Activated CD4-positive, CD25-positive, alpha-beta regulatory T cell treated with anti-CD3 and anti-CD28 coated beads, Interleukin-2, amount 50 U/mL, for 24 hours (primary cell): Measurements from ENCODE around the gene ACTN4.

Source experiments
- ATAC-seq, 2 donors: fragments of 150-1000 bp; cut with Tn5 transposase; one replicate each; pipeline ENCODE4 v1.10.0; 2021; ENCODE audit warnings: mild to moderate bottlenecking in 1 of 2, moderate library complexity in 1 of 2

Gene ACTN4

GRCh38 chr19:38679839-38680238 lies 32.4 kb downstream of the ACTN4 start:
- ATAC-seq, result no peak

GRCh38 chr19:38682195-38682867 lies 34.9 kb downstream of the ACTN4 start:
- ATAC-seq, result no peak

- ATAC-seq, result no peak
Measured at GRCh38 chr19:38682872-38683392, 35.5 kb downstream of the ACTN4 start.

GRCh38 chr19:38683393-38684077 lies 36.1 kb downstream of the ACTN4 start:
- ATAC-seq, result peak; percentile 71 to 74

DNA sequence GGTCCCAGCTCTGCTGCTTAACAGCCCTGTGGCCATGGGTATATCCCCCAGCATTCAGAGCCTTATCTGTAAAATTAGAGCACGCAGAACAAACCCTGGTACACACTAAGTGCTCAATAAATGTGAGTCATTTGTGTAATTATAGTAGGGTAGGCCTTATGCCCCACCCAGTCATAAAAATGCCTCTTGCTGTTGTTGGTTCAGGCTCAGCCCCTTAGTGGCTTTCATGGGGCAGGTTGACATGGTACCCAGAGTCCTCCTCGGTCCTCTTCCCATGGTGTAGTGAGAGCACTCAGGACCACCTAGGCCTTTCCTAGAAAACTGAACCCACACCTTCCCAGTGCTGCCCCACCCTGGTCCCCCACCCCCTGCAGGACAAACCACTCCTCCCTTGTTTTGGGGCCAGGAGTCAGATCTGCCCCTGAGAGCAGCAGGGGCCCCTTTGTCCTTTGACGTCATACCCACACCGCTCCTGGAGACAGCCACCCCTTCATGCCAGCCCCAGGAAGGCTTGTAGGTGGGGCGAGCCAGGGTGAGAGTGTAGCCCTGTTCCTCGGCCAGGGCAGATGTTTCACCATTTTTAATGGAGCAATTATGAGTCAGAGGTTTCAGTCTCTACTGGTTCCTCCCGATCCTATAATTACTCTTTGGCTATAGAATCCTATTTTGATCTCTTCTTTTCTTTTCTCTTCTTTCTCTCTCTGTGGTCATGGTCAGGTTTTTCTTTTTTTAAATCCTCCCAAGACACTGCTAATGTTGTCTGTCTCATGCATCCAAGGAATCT lies 36.8 kb downstream of the ACTN4 start:
- ATAC-seq, result peak; percentile 60 to 64

DNA sequence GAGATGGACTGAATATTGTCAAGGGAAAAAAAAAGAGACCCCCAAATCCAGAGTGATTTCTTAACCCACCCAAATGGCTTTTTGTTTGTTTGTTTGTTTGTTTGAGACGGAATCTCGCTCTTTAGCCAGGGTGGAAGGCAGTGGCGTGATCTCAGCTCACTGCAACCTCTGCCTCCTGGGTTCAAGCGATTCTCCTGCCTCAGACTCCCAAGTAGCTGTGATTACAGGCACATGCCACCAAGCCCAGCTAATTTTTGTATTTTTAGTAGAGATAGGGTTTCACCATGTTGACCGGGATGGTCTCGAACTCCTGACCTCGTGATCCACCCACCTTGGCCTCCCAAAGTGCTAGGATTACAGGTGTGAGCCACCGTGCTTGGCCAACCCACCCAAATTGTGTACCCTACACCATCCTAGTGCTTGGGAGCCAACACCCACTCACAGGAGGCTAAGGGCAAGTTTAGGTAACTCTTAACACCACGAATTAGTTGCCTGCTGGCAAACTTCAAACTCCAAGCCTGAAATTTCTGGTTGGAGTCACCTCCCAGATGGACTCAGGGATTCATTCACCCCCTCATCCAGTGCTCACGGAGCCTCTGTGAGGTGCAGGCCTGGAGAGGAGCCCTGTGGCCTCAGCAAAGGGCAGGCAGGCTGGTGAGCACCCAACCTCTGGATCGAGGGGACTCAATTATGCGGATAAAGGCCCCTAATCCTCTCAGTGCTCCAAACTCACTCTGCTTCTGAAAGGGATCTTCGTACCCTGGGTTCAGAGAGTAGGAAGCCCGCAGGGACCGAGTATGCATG lies 37.6 kb downstream of the ACTN4 start:
- ATAC-seq, result no peak

DNA sequence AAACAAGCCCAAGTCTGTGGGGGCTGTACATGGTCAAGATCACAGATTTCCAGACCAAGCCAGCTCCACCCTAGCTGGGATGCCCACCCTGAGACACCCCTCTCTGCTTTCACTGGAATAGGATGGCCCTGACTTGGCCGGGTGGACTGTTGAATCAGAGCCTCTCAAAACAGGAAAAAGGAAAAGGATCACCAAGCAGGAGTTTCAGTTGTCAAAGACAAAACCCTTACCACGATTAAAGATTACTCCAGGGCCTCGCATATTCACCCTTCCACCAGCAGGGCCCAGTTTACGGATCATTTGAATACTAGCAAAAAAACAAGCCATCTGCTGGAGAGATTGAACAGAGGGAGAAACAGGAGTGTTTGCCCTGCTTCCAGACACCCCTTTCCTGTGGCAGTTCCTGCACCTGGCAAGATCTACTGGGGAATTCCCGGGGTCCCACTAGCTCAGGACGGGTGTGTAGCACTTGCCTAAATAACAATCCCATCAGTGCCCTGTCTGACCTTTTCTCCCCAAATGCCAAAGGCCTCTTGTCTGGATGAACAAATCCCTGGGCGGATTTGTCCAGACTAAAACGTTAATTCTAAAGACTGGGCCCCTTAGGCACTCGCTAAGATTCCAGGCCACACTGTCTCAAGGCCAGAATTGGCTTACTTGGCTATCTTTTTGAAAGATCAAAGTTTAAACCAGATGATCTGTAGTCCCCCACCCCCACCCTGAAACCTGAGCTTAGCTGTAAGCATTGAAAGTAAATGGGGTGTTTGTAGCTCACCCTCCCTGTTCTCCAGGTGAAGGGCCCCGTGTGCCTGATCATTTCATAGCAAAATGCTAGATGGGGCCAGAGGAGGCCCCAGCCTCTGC lies 38.4 kb downstream of the ACTN4 start:
- peak in 1 of 2 donors; percentile 2 for ATAC-seq

- ATAC-seq, result peak in 1 of 2 donors; percentile 24
Measured at GRCh38 chr19:38686530-38686888, 39.1 kb downstream of the ACTN4 start.

DNA sequence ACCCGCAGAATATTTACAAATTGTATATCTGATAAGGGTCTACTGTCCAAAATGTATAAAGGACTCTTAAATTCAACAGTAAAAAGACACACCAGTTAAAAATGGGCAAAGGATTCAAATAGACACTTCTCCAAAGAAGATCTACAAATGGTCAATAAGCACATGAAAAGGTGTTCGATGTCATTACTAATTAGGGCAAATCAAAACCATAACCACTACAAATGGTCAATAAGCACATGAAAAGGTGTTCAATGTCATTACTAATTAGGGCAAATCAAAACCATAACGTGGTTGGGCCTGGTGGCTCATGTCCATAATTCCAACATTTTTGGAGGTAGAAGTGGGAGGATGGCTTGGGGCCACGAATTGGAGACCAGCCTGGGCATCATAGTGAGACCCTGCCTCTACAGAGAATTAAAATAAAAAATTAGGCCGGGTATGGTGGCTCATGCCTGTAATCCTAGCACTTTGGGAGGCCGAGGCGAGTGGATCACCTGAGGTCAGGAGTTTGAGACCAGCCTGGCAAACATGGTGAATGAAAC lies 40.5 kb downstream of the ACTN4 start:
- ATAC-seq, result no peak

DNA sequence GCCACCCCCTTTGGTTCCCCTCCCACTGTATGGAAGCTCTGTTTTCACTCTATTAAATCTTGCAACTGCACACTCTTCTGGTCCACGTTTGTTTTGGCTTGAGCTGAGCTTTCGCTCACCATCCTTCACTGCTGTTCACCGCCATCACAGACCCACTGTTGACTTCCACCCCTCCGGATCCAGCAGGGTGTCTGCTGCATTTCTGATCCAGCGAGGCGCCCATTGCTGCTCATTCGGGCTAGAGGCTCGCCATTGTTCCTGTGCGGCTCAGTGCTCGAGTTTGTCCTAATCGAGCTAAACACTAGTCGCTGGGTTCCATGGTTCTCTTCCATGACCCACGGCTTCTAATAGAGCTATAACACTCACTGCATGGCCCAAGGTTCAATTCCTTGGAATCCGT lies 42.7 kb downstream of the ACTN4 start:
- ATAC-seq, result no peak

DNA sequence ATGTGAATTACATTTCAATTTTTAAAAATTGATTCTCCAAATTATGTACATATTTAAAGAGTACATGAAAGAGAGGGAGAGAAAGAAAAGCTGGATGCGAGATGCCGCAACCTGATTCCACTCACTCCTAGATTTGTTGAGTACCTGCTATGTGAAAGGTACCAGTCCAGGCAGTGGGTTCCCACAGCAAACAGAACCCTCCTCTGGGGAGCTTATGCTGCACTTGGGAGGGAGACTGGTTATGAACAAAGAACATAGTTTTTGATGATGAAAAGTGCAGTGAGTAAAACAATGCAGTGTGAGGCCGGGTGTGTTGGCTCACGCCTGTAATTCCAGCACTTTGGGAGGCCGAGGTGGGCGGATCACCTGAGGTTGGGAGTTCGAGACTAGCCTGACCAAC lies 43.4 kb downstream of the ACTN4 start:
- no peak for ATAC-seq

- ATAC-seq, result no peak
Measured at GRCh38 chr19:38691938-38692457, 44.5 kb downstream of the ACTN4 start.

DNA sequence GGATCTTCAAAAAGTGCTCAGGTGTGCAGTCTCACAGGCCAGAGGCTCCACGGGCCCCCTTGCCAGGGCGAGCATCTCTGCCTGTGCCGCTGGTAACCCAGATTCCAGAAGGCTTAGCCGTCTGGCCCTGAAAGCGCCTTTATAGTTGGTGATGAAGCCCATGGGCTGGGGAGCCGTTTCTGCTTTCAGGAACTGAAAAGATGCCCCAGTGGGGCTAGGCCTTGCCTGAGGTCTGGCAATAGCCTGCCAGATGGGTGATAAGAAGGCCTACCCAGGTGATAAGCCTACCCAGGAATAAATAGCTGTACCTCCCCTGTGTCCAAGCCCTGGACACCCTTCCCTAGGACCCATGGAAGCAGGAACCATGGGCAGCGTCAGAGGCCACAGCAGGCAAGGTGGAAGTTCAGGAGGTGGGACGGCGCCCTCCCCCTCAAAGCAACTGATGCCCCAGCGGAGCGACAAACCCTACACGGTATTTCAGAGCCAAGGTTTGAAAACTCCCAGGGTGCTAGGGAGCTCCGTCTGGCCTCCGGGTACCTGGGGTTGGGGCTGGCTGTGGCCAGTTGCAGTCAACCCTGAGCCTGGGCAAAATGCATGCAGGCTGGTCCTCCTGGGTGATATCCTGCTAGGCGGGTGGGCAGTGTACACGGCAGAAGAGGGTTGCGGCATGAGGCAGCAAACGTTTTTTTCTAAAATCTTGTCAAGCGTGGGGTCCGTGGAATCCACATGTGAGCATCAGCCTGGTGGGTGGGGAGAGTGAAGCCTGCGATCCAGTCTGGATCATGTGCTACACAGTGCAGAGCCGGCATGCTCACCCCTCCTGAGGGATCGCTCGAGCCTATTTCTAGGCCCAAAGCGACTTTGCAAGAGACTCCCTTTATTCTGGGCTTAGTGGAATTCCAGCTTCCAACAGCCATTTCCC lies 45.3 kb downstream of the ACTN4 start:
- ATAC-seq, result no peak

- peak; percentile 72 to 75 for ATAC-seq
Measured at GRCh38 chr19:38693380-38694223, 46.2 kb downstream of the ACTN4 start.

DNA sequence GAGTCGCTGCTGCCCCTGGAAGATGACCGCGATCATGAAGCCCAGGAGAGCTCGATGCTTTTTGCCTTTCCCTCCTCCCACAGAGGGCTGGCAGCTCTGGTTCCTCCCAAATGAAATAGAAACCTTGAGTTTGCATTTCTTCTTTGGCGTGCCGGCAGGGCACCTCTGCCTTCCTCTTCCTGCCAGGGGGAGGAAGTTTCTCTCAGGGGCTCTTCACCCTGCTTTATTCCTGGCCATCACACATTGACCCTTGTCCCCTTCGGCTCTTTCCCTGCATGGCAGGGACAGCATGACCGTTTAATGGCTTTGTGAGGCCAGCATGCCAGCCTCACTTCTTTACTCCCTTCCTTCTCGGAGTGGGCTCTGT lies 47.9 kb downstream of the ACTN4 start:
- ATAC-seq, result no peak

DNA sequence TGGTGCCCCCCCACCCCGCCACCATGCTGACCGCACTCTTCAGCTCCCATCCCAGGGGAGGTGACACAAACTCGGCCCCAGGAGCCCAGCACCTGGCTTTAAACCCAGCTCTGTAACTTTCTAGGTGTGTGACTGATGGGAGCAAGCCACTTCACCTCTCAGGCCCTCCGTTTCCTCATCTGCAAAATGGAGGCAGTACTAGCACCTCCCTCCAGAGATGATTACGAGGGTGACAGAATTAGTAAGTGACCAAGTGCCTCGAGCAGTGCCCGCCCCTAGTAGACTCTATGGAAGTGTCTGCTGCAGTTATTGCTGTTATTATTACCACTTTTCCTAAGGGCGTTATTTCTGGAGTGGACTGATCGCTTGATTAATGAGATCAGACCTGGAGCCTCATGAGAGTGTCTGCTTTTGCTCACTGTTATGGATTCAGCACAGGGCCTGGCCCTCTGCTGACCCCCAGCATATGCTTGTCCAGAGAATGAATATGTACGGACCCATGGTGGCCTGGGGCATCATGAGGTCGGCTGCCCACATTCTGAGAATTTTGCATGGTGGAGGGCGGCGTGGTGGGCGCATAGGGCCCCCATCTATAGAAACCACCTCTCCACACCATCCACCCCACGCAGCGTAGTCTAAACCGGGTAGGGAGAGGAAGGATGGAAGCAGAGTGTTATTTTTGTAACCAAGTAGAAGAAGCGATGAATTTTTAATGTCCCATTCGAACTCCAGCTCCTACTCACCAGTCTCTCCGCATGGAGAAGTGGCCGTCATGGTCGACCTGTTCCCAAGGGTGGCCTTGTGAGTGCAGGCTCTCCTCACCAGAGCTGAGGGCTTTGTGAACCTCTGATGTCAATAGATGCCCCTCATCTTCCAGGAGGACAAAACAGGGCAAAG lies 48.6 kb downstream of the ACTN4 start:
- no peak for ATAC-seq

DNA sequence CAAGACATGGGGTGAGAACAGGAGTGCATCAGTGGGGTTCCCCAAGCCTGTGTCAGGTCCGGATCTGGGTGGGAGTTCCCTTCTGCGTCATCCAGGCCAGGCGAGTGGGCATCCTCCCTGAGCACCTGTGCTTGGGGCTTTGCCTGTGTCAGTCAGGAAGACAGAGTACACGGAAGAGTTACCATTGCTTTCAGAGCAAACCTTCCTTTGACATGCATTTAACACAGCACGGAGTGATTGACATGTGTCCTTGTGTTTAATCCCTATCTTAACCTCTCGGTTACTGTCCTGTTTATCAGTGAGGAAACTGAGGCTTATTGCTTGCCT lies 49.2 kb downstream of the ACTN4 start:
- no peak for ATAC-seq

DNA sequence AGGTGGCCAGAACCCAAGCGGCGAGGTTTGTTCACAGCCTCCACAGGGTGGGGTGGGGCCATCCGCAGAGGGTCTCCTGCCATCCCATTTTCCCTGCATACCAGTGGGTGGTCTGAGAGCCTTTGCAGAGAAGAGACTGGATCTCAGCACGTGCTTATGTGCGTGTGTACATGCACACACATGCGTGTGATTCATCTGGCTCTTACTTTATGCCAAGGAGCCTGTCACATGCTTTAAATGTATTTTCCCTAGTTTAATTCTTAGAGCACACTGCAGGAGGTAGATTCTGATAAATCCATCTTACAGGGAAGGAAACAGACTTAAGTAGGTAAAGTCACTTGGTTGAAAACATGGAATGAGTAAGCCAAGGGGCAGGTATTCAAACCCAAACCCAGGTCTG lies 49.7 kb downstream of the ACTN4 start:
- ATAC-seq, result no peak
